ENCODE measurements around the gene AKNAD1. TPM values are rescaled to one million over a fixed set of nuclear protein-coding genes. Genes with fewer than 3 reads are reported as not detected.

The AKNAD1 gene
- total and polyA plus RNA-seq, 2 of the 4 experiments (the other 2 are of a cell fraction): 0.07 to 0.18 TPM

DNA sequence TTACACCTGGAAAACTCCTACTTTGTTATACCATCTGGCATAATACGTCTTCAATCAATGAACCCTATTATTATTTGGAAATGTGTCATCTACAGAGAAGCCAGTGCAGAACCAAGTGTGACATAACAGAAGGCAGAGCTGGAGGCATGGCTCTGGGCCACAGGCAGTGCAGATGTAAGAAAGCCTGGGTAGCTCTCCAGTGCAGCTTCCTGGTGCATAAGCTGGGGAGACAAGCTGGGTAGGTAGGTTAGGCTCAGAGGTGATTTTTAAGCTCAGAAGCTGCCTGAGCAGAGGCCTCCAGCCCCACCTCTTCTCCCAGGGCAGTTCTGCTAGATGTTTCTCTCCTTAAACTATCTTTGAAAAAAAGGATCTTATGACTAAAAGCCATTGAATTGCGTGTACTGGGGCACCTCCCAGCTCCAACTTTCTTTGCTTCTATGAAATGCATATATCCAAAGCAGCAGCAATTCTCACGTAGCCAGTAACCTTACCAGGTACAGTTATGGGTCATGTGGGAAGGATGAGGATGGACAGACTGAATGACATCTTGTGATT lies 30.7 kb downstream of the AKNAD1 start:
- Histone ChIP-seq H4K91ac (ENCODE audit: insufficient read depth, low read depth, low read length) (no peak overlapping the region), H3K36me3 (ENCODE audit: control insufficient read depth, insufficient read depth, low read length) (no peaks in the 10 kb centered on the region), H3K23ac (ENCODE audit: low read depth, low read length) (no peak overlapping the region), H4K8ac (ENCODE audit: low read depth in 2 of 2, low read length in 2 of 2) (no peak overlapping the region), H2AFZ (replicated peaks; ENCODE audit: low read length, poor library complexity) (no peak overlapping the region), H3K4ac (ENCODE audit: low read depth, low read length) (no peak overlapping the region), H3K4me3 (ENCODE audit: insufficient read depth, low read depth, low read length) (no peak overlapping the region), H2AK9ac (replicated peaks; ENCODE audit: low read depth, low read length, poor library complexity) (no peak overlapping the region), H2BK20ac (ENCODE audit: low read depth, low read length) (no peak overlapping the region), H3K9me1 (ENCODE audit: insufficient read depth, low read length) (peaks cover 12% of the 10 kb centered on the region; the same call in 1 of the 2 replicates), H3K14ac (replicated peaks; ENCODE audit: low read depth, low read length) (no peak overlapping the region), H3K9ac (ENCODE audit: low read depth, low read length) (no peak overlapping the region), H3K79me1 (ENCODE audit: low read depth in 1 of 2, low read length in 2 of 2) (peaks cover 0 to 4% of the 10 kb centered on the region in 2 experiments; a peak in 1 of 4 replicates), H2AK5ac (ENCODE audit: low read depth, low read length) (no peak overlapping the region), H4K5ac (ENCODE audit: low read depth, low read length) (no peak overlapping the region), H3K9me3 (ENCODE audit: control insufficient read depth, insufficient read depth, low read length) (no peaks in the 10 kb centered on the region), H2BK5ac (ENCODE audit: low read depth, low read length, poor library complexity, severe bottlenecking) (no peak overlapping the region), H3K27ac (ENCODE audit: insufficient read depth, low read length) (no peak overlapping the region), H4K20me1 (ENCODE audit: insufficient read depth, low read length) (no peaks in the 10 kb centered on the region), H3K56ac (ENCODE audit: extremely low read depth, insufficient read depth, low read length) (no peak overlapping the region), H2BK15ac (ENCODE audit: low read depth, low read length) (no peak overlapping the region), H3K18ac (ENCODE audit: low read depth, low read length) (no peak overlapping the region), H3K4me1 (ENCODE audit: control insufficient read depth, insufficient read depth, low read length) (peaks cover 15% of the 10 kb centered on the region), H3K4me2 (ENCODE audit: low read depth, low read length) (no peak overlapping the region), H2BK120ac (ENCODE audit: low read depth, low read length) (no peak overlapping the region), H3K27me3 (ENCODE audit: control insufficient read depth, insufficient read depth, low read length) (no peaks in the 10 kb centered on the region)
- TF ChIP-seq, protein P1, sequence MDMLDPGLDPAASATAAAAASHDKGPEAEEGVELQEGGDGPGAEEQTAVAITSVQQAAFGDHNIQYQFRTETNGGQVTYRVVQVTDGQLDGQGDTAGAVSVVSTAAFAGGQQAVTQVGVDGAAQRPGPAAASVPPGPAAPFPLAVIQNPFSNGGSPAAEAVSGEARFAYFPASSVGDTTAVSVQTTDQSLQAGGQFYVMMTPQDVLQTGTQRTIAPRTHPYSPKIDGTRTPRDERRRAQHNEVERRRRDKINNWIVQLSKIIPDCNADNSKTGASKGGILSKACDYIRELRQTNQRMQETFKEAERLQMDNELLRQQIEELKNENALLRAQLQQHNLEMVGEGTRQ (IDR thresholded peaks at IDR 0.05; ENCODE audit: low read depth, low read length): no peak
- TF ChIP-seq BHLHE40 (IDR thresholded peaks at IDR 0.05; ENCODE audit: low read depth, low read length) (no peak), POLR2A (IDR thresholded peaks at IDR 0.05; ENCODE audit: low read depth, low read length) (no peak), NFE2L2 (IDR thresholded peaks at IDR 0.05; ENCODE audit: low read depth, low read length) (no peak), CHD1 (IDR thresholded peaks at IDR 0.05; ENCODE audit: low read depth, low read length) (no peak), RCOR1 (IDR thresholded peaks at IDR 0.05; ENCODE audit: insufficient replicate concordance, low read length) (no peak), ELK1 (IDR thresholded peaks at IDR 0.05; ENCODE audit: borderline replicate concordance, low read depth, low read length) (no peak), RFX5 (IDR thresholded peaks at IDR 0.05; ENCODE audit: low read depth, low read length) (no peak), MAFK (IDR thresholded peaks at IDR 0.05; ENCODE audit: low read depth, low read length) (no peak), CEBPB (IDR thresholded peaks at IDR 0.05; ENCODE audit: low read depth, low read length) (no peak), FOS (IDR thresholded peaks at IDR 0.05; ENCODE audit: low read depth, low read length) (no peak), MAZ (IDR thresholded peaks at IDR 0.05; ENCODE audit: borderline replicate concordance, low read depth, low read length) (no peak), MXI1 (IDR thresholded peaks at IDR 0.05; ENCODE audit: borderline replicate concordance, low read depth, low read length) (no peak), SMC3 (IDR thresholded peaks at IDR 0.05; ENCODE audit: low read depth, low read length) (no peak), RAD21 (IDR thresholded peaks at IDR 0.05; ENCODE audit: low read length) (no peak)
- TF ChIP-seq, protein P2, sequence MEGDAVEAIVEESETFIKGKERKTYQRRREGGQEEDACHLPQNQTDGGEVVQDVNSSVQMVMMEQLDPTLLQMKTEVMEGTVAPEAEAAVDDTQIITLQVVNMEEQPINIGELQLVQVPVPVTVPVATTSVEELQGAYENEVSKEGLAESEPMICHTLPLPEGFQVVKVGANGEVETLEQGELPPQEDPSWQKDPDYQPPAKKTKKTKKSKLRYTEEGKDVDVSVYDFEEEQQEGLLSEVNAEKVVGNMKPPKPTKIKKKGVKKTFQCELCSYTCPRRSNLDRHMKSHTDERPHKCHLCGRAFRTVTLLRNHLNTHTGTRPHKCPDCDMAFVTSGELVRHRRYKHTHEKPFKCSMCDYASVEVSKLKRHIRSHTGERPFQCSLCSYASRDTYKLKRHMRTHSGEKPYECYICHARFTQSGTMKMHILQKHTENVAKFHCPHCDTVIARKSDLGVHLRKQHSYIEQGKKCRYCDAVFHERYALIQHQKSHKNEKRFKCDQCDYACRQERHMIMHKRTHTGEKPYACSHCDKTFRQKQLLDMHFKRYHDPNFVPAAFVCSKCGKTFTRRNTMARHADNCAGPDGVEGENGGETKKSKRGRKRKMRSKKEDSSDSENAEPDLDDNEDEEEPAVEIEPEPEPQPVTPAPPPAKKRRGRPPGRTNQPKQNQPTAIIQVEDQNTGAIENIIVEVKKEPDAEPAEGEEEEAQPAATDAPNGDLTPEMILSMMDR (conservative IDR thresholded peaks at IDR 0.05; ENCODE audit: low read depth, low read length): no peak
- BruUV-seq (replicated peaks): no TSS peak
- intact Hi-C loops (cut with micrococcal nuclease): no loop called here
- 83% methylated on average over 1 of the region's 3 CpGs; no CpG with 5 or more reads in 1 of the 2 experiments for WGBS, 2 experiments (ENCODE audit: extremely low coverage in 2 of 2, insufficient read length in 1 of 2)
- in situ Hi-C loops (cut with MboI; ENCODE audit: low sequenced_read_pairs): no loop called here
- no peak for DNase-seq
- ChIA-PET POLR2A (ENCODE audit: unreplicated experiment) (no interaction called here), CTCF (interaction anchor here (1.0 to 1.1 kb wide), 2 partner anchors 14 to 70 kb away, joined by 3 to 4 read pairs; no protein-coding TSS in a partner anchor)
- ATAC-seq (ENCODE audit: low read depth): no peak
- dilution Hi-C loops (cut with HindIII; ENCODE audit: low sequenced_read_pairs, unreplicated experiment): no loop called here

Measured in IMR-90 (cell line).